Smooth muscle cell (in vitro differentiated cells): ENCODE results near the gene BNC2. TPM values are rescaled to one million over a fixed set of nuclear protein-coding genes. Genes with fewer than 3 reads are reported as not detected.

Experiments
- DNase-seq: peaks from one replicate; lab custom pipeline; 2025; ENCODE audit not compliant: unreplicated experiment; lab: John Stamatoyannopoulos, UW
- H2AFZ ChIP-seq: fragments of 200-600 bp; sonication (generic); 2 replicates; pipeline ENCODE4 v1.6.0; 2016; ENCODE audit warnings: antibody characterized with exemption, low read depth, mild to moderate bottlenecking
- H3F3A ChIP-seq: fragments of 200-600 bp; sonication (generic); 2 replicates; pipeline ENCODE4 v1.6.0; 2017; ENCODE audit warnings: antibody characterized with exemption, low read depth
- H3K27ac ChIP-seq: fragments of 200-600 bp; sonication (generic); 2 replicates; pipeline ENCODE4 v1.5.1; 2016; ENCODE audit warnings: low read depth, mild to moderate bottlenecking
- H3K27me3 ChIP-seq: fragments of 200-600 bp; sonication (generic); 2 replicates; pipeline ENCODE4 v1.6.1; 2016; ENCODE audit warnings: low read depth, mild to moderate bottlenecking
- H3K36me3 ChIP-seq: fragments of 200-600 bp; sonication (generic); 2 replicates; pipeline ENCODE4 v1.5.1; 2016; ENCODE audit warnings: low read depth
- H3K4me1 ChIP-seq: fragments of 200-600 bp; sonication (generic); 2 replicates; pipeline ENCODE4 v1.5.1; 2016; ENCODE audit warnings: low read depth
- H3K4me2 ChIP-seq: fragments of 200-600 bp; sonication (generic); 2 replicates; pipeline ENCODE4 v1.6.0; 2016; ENCODE audit warnings: mild to moderate bottlenecking
- H3K4me3 ChIP-seq: fragments of 200-600 bp; sonication (generic); 2 replicates; pipeline ENCODE4 v1.5.1; 2016; ENCODE audit warnings: mild to moderate bottlenecking
- H3K79me2 ChIP-seq: fragments of 200-600 bp; sonication (generic); 2 replicates; pipeline ENCODE4 v1.6.0; 2016; ENCODE audit warnings: low read depth, mild to moderate bottlenecking
- H3K9ac ChIP-seq: fragments of 200-600 bp; sonication (generic); 2 replicates; pipeline ENCODE4 v1.6.0; 2016; ENCODE audit warnings: low read depth
- H3K9me3 ChIP-seq: fragments of 200-600 bp; sonication (generic); replicated peaks from 2 replicates; pipeline ENCODE4 v1.5.1; 2016; ENCODE audit warnings: low read depth
- H4K20me1 ChIP-seq: fragments of 200-600 bp; sonication (generic); 2 replicates; pipeline ENCODE4 v1.6.0; 2016; ENCODE audit warnings: low read depth
- WGBS: methylation state at CpG from one replicate; pipeline ENCODE4 v1.1.7; 2016; ENCODE audit warnings: low lambda C conversion rate; 5-methylcytosine and 5-hydroxymethylcytosine counted together
- polyA plus RNA-seq: library from polyadenylated mRNA; unstranded; fragments of >200 nt; fragmentation: Nextera tagmentation; extraction: Ambion mirVana; gene quantifications from 2 replicates; pipeline ENCODE4 v1.2.1, GENCODE V29; 2016
- total RNA-seq: library from RNA; depleted of rRNA; stranded (reverse); fragments of >200 nt; gene quantifications from 2 replicates; pipeline ENCODE4 v1.2.3, GENCODE V29; 2014
- TF ChIP-seq, protein P1 (sequence below): fragments of 200-600 bp; sonication (generic); IDR thresholded peaks from 2 replicates; pipeline ENCODE4 v1.5.1; 2017; ENCODE audit warnings: borderline replicate concordance, mild to moderate bottlenecking, antibody characterized with exemption; ENCODE audit not compliant: insufficient read depth, poor library complexity, severe bottlenecking

The BNC2 gene
- total and polyA plus RNA-seq, 2 experiments from 2014 or later, result 11.6 to 13.5 TPM

DNA sequence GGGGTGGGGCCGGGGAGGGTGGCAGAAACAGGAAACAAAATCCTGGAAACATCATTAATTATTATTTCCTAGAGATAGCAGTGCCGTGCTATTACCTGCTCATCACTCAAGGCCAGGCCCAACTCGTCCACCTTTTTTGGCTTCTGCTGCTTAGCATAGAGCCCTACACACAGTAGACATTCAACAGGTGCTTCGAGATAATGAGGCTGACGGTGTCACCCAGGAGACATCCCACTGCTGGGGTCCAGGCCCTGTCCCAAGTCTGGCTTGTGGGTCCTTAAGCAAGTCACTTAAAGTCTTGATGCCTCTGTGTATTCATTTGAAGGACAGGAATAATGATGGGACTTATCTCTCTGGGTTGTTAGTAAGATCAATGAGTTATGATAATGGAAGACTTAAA lies 506.6 kb downstream of the BNC2 start:
- WGBS, result 76% methylated on average over 5 of the region's 5 CpGs
- H3K9ac ChIP-seq, result no peak overlapping the region
- H3K9me3 ChIP-seq, result no peaks in the 10 kb centered on the region
- H3K27ac ChIP-seq, result no peak overlapping the region
- H2AFZ ChIP-seq, result no peak overlapping the region
- TF ChIP-seq, protein P1, sequence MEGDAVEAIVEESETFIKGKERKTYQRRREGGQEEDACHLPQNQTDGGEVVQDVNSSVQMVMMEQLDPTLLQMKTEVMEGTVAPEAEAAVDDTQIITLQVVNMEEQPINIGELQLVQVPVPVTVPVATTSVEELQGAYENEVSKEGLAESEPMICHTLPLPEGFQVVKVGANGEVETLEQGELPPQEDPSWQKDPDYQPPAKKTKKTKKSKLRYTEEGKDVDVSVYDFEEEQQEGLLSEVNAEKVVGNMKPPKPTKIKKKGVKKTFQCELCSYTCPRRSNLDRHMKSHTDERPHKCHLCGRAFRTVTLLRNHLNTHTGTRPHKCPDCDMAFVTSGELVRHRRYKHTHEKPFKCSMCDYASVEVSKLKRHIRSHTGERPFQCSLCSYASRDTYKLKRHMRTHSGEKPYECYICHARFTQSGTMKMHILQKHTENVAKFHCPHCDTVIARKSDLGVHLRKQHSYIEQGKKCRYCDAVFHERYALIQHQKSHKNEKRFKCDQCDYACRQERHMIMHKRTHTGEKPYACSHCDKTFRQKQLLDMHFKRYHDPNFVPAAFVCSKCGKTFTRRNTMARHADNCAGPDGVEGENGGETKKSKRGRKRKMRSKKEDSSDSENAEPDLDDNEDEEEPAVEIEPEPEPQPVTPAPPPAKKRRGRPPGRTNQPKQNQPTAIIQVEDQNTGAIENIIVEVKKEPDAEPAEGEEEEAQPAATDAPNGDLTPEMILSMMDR, result no peak
- no peaks in the 10 kb centered on the region for H3K27me3 ChIP-seq
- no peak for DNase-seq
- no peaks in the 10 kb centered on the region for H4K20me1 ChIP-seq
- no peak overlapping the region for H3K4me3 ChIP-seq
- H3K79me2 ChIP-seq, result no peaks in the 10 kb centered on the region
- H3K36me3 ChIP-seq, result no peaks in the 10 kb centered on the region
- no peaks in the 10 kb centered on the region for H3K4me1 ChIP-seq
- H3F3A ChIP-seq, result peaks cover 3% of the 10 kb centered on the region
- H3K4me2 ChIP-seq, result no peak overlapping the region

- Histone ChIP-seq H3K27ac (no peak overlapping the region), H3K9me3 (no peaks in the 10 kb centered on the region), H3K4me1 (no peaks in the 10 kb centered on the region), H3K79me2 (no peaks in the 10 kb centered on the region), H3K27me3 (no peaks in the 10 kb centered on the region), H4K20me1 (no peaks in the 10 kb centered on the region), H3K4me3 (no peak overlapping the region), H3K9ac (no peak overlapping the region), H2AFZ (no peak overlapping the region), H3K4me2 (no peak overlapping the region), H3F3A (peaks cover 3% of the 10 kb centered on the region), H3K36me3 (no peaks in the 10 kb centered on the region)
- WGBS, result 78% methylated on average over 8 of the region's 8 CpGs
- TF ChIP-seq, protein P1, result no peak
- no peak for DNase-seq
Measured at GRCh38 chr9:16363073-16363781, 507.2 kb downstream of the BNC2 start.

DNA sequence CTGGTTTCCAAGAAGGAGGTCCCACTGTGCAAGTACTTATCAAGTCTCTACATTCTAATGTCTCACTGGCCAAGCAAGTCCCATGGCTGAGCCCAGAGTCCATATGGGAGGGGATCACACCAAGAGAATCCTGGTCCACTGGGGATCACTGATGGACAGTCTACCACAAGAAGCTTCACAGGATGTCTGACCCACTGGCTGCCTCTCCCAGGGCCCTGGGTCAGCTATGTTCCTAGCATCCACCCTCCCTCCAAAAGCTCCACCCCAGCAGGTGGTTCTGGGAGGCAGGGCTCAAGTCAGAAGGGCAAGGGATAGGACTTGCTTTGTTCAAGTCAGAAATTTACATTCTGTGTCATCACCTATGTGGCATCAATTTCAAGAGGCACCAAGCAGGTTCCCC lies 508.5 kb downstream of the BNC2 start:
- no peaks in the 10 kb centered on the region for H3F3A ChIP-seq
- DNase-seq, result no peak
- no peaks in the 10 kb centered on the region for H3K9me3 ChIP-seq
- H3K27me3 ChIP-seq, result no peaks in the 10 kb centered on the region
- H3K4me1 ChIP-seq, result no peaks in the 10 kb centered on the region
- H3K36me3 ChIP-seq, result no peaks in the 10 kb centered on the region
- H2AFZ ChIP-seq, result no peak overlapping the region
- TF ChIP-seq, protein P1, result no peak
- H3K9ac ChIP-seq, result no peak overlapping the region
- H3K27ac ChIP-seq, result no peak overlapping the region
- H3K79me2 ChIP-seq, result no peaks in the 10 kb centered on the region
- H3K4me3 ChIP-seq, result no peak overlapping the region
- H4K20me1 ChIP-seq, result no peaks in the 10 kb centered on the region
- no peak overlapping the region for H3K4me2 ChIP-seq

DNA sequence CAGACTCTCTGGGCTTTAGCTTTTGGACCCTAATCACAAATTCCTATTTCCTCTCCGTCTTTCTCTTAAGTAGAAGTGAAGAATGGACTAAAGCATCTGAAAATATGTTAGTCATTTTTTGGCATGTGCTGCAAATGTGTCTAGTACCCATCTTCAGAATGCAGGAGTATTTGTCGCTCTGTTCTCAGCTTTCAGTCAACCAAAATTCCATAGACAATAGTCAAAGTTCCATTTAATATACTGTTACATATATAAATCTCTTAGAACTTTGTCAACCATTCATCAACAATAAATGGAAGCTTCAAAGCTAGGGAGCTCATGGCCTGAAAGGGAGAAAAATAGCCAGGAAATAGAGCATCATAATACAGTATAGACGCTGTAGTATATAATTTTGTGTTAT lies 509.4 kb downstream of the BNC2 start:
- H3K9ac ChIP-seq, result no peak overlapping the region
- no peaks in the 10 kb centered on the region for H4K20me1 ChIP-seq
- no peaks in the 10 kb centered on the region for H3F3A ChIP-seq
- H3K79me2 ChIP-seq, result no peaks in the 10 kb centered on the region
- no peaks in the 10 kb centered on the region for H3K4me1 ChIP-seq
- no peak overlapping the region for H3K27ac ChIP-seq
- no peaks in the 10 kb centered on the region for H3K9me3 ChIP-seq
- WGBS, result 94% methylated on average over 3 of the region's 3 CpGs
- no peaks in the 10 kb centered on the region for H3K27me3 ChIP-seq
- H2AFZ ChIP-seq, result no peak overlapping the region
- TF ChIP-seq, protein P1, result no peak
- no peaks in the 10 kb centered on the region for H3K36me3 ChIP-seq
- no peak overlapping the region for H3K4me2 ChIP-seq
- no peak overlapping the region for H3K4me3 ChIP-seq
- DNase-seq, result no peak
